Endothelial cell of umbilical vein (primary cell): ENCODE measurements around the gene ABCG2. TPM values are rescaled to one million over a fixed set of nuclear protein-coding genes. Genes with fewer than 3 reads are reported as not detected.

Experiments
- BruUV-seq: library from RNA; stranded (reverse); fragments of 400-500 nt; replicated peaks from 2 replicates; lab custom pipeline; 2021; lab: Mats Ljungman, UMichigan
- CTCF ChIA-PET: fragments of 300-600, 350-600 bp; sonication (Branson Sonifier 250); formaldehyde crosslinking; loops from one replicate; lab custom pipeline; 2021; ENCODE audit warnings: antibody characterized with exemption, inconsistent platforms; lab: Charles Lee
- POLR2A ChIA-PET: fragments of 300-600, 350-600 bp; sonication (Branson Sonifier 250); formaldehyde crosslinking; loops from one replicate; lab custom pipeline; 2021; ENCODE audit warnings: antibody characterized with exemption, inconsistent platforms; lab: Charles Lee
- DNase-seq: peaks from one replicate; pipeline ENCODE4 v3.0.0-alpha.2; 2011; ENCODE audit warnings: low read depth, low spot score
- FAIRE-seq: peaks from 2 replicates; lab custom pipeline; 2011; peaks lifted over from hg19 to GRCh38; lab: Jason Lieb, UNC
- H2AFZ ChIP-seq: 2 replicates; pipeline ENCODE4 v1.6.0; 2012; ENCODE audit warnings: low read depth, low read length, control low read depth, inconsistent platforms
- H3K27ac ChIP-seq: 2 replicates; pipeline ENCODE4 v1.5.1; 2011; ENCODE audit warnings: low read depth, mild to moderate bottlenecking, control low read depth, low read length, moderate library complexity; ENCODE audit not compliant: insufficient read depth
- H3K27me3 ChIP-seq, 2 experiments: 2 replicates each; pipeline versions ENCODE4 v1.6.0 to v1.6.1; 2011; ENCODE audit warnings: low read length in 2 of 2, mixed read lengths in 1 of 2; ENCODE audit not compliant: control insufficient read depth in 2 of 2, insufficient read depth in 2 of 2
- H3K36me3 ChIP-seq, 2 experiments: 2 replicates in 1 of 2; 3 replicates in 1 of 2; pipeline ENCODE4 v1.5.1; 2011; ENCODE audit warnings: low read length in 2 of 2, mild to moderate bottlenecking in 1 of 2, moderate library complexity in 1 of 2; ENCODE audit not compliant: control insufficient read depth in 2 of 2, insufficient read depth in 2 of 2; ENCODE audit errors: extremely low read depth in 1 of 2
- H3K4me1 ChIP-seq: 3 replicates; pipeline ENCODE4 v1.5.1; 2011; ENCODE audit warnings: mild to moderate bottlenecking, low read length; ENCODE audit not compliant: control insufficient read depth, insufficient read depth; ENCODE audit errors: extremely low read depth
- H3K4me2 ChIP-seq: 2 replicates; pipeline ENCODE4 v1.6.1; 2011; ENCODE audit warnings: low read length, control low read depth, mixed read lengths; ENCODE audit not compliant: insufficient read depth
- H3K4me3 ChIP-seq, 3 experiments: fragments of 200-600 bp in 1 of 3; sonication (generic), shearing (Covaris generic) in 1 of 3; replicated peaks in 1 of 3; 2 replicates each; pipeline ENCODE4 v1.5.1; 2011 to 2016; ENCODE audit warnings: control low read depth in 3 of 3, low read length in 3 of 3, mild to moderate bottlenecking in 2 of 3, inconsistent platforms in 1 of 3, low read depth in 1 of 3, moderate library complexity in 1 of 3; ENCODE audit not compliant: insufficient read depth in 1 of 3
- H3K79me2 ChIP-seq: 2 replicates; pipeline ENCODE4 v1.6.0; 2012; ENCODE audit warnings: low read length, inconsistent platforms; ENCODE audit not compliant: control insufficient read depth, insufficient read depth
- H3K9ac ChIP-seq: replicated peaks from 2 replicates; pipeline ENCODE3; 2011; ENCODE audit warnings: low read length, control low read depth; ENCODE audit not compliant: insufficient read depth; ENCODE audit errors: extremely low read depth
- H3K9me1 ChIP-seq: replicated peaks from 3 replicates; pipeline ENCODE4 v1.6.0; 2011; ENCODE audit warnings: mild to moderate bottlenecking, low read length; ENCODE audit not compliant: control insufficient read depth, insufficient read depth; ENCODE audit errors: extremely low read depth
- H3K9me3 ChIP-seq: replicated peaks from 2 replicates; pipeline ENCODE4 v1.5.1; 2012; ENCODE audit warnings: low read length, inconsistent platforms; ENCODE audit not compliant: control insufficient read depth, insufficient read depth
- H4K20me1 ChIP-seq: replicated peaks from 2 replicates; pipeline ENCODE3; 2011; ENCODE audit warnings: mild to moderate bottlenecking, low read length; ENCODE audit not compliant: control insufficient read depth, insufficient read depth; ENCODE audit errors: extremely low read depth
- FOS ChIP-seq: IDR thresholded peaks from 2 replicates; pipeline ENCODE4 v1.6.1; 2011; ENCODE audit warnings: mild to moderate bottlenecking, low read length, moderate library complexity, borderline replicate concordance; ENCODE audit not compliant: insufficient read depth
- GATA2 ChIP-seq: IDR thresholded peaks from 2 replicates; pipeline ENCODE4 v1.7.0; 2011; ENCODE audit warnings: low read depth, mild to moderate bottlenecking, moderate library complexity, mixed read lengths, low read length; ENCODE audit not compliant: insufficient read length, insufficient read depth
- JUN ChIP-seq: IDR thresholded peaks from 2 replicates; pipeline ENCODE4 v1.6.1; 2011; ENCODE audit warnings: borderline replicate concordance, low read depth; ENCODE audit not compliant: insufficient read length, insufficient read depth
- MAX ChIP-seq: IDR thresholded peaks from 2 replicates; pipeline ENCODE4 v1.6.1; 2011; ENCODE audit not compliant: insufficient read depth, insufficient read length
- MYC ChIP-seq: IDR thresholded peaks from one replicate; pipeline ENCODE4 v1.6.1; 2011; ENCODE audit warnings: mild to moderate bottlenecking, low read depth, low read length
- POLR2A ChIP-seq: IDR thresholded peaks from 2 replicates; pipeline ENCODE4 v1.6.1; 2012; ENCODE audit warnings: low read depth, mild to moderate bottlenecking, control low read depth, low read length
- POLR2AphosphoS5 ChIP-seq: IDR thresholded peaks from 2 replicates; pipeline ENCODE4 v1.6.1; 2012; ENCODE audit warnings: low read depth, mild to moderate bottlenecking, control low read depth, low read length, moderate library complexity; ENCODE audit not compliant: insufficient read depth
- dilution Hi-C: fragments of 300-500 bp; cut with MboI; formaldehyde crosslinking; loops from one replicate; pipeline ENCODE4 v1.15.0; 2019; ENCODE audit warnings: low sequenced_read_pairs; ENCODE audit not compliant: extremely low pct_ligation_motif_present
- intact Hi-C: fragments of 100-400 bp; cut with micrococcal nuclease; formaldehyde crosslinking; loops from one replicate; pipeline ENCODE4 v1.10.0; 2022
- polyA plus RNA-seq, 4 experiments: library from polyadenylated mRNA; depleted of rRNA in 3 of 4; stranded (reverse) in 3 of 4; unstranded in 1 of 4; fragments of >200 nt; gene quantifications; 2 replicates each; pipeline versions ENCODE4 v1.2.1 to v1.2.3, GENCODE V29; 2011 to 2012; ENCODE audit warnings: missing spikeins in 1 of 4
- total RNA-seq: library from RNA; stranded (reverse); gene quantifications from 2 replicates; pipeline ENCODE4 v1.2.3, GENCODE V29; 2021
- TF ChIP-seq, protein P1 (sequence below), 2 donors: IDR thresholded peaks; 1 replicate in 1 of 2; 2 replicates in 1 of 2; pipeline ENCODE4 v1.5.1; 2011; ENCODE audit warnings: low read length in 2 of 2, mild to moderate bottlenecking in 2 of 2, moderate library complexity in 2 of 2, control low read depth in 1 of 2, inconsistent platforms in 1 of 2, low read depth in 1 of 2; ENCODE audit not compliant: insufficient read depth in 1 of 2; ENCODE audit errors: extremely low read depth in 1 of 2

Gene ABCG2
- total and polyA plus RNA-seq, 2 donors (not counting 3 experiments of a cell fraction or from before 2014, with no cell fraction given): 3.4 to 5.0 TPM

DNA sequence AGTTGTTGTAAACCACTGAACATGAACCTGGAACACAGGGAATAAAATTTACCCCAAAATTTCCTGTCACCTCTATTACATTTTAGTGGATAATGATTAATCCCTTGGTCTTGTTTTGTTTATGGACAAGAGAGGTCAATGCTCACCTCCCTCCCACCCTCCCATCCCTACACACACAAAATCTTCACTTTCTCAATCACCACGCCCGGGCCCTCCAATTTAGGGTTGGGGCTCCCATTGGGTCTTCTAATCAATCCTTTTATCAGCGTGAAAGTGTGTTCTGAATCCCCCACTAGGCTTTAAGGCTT, 23.1 kb downstream of the ABCG2 start:
- Histone ChIP-seq H3K79me2 (no peaks in the 10 kb centered on the region), H3K36me3 (no peaks in the 10 kb centered on the region), H3K27ac (no peak overlapping the region), H4K20me1 (no peaks in the 10 kb centered on the region), H3K9ac (no peak overlapping the region), H3K9me3 (no peaks in the 10 kb centered on the region), H3K4me1 (peaks cover 6% of the 10 kb centered on the region), H3K4me2 (no peak overlapping the region), H3K9me1 (no peaks in the 10 kb centered on the region), H2AFZ (no peak overlapping the region), H3K4me3 (no peak overlapping the region), H3K27me3 (no peaks in the 10 kb centered on the region)
- DNase-seq (no peak), FAIRE-seq (no peak)
- TF ChIP-seq MYC (no peak), POLR2AphosphoS5 (no peak), POLR2A (no peak), MAX (no peak), GATA2 (no peak), JUN (no peak), FOS (no peak)
- TF ChIP-seq, protein P1, sequence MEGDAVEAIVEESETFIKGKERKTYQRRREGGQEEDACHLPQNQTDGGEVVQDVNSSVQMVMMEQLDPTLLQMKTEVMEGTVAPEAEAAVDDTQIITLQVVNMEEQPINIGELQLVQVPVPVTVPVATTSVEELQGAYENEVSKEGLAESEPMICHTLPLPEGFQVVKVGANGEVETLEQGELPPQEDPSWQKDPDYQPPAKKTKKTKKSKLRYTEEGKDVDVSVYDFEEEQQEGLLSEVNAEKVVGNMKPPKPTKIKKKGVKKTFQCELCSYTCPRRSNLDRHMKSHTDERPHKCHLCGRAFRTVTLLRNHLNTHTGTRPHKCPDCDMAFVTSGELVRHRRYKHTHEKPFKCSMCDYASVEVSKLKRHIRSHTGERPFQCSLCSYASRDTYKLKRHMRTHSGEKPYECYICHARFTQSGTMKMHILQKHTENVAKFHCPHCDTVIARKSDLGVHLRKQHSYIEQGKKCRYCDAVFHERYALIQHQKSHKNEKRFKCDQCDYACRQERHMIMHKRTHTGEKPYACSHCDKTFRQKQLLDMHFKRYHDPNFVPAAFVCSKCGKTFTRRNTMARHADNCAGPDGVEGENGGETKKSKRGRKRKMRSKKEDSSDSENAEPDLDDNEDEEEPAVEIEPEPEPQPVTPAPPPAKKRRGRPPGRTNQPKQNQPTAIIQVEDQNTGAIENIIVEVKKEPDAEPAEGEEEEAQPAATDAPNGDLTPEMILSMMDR (IDR thresholded peaks at IDR 0.05; ENCODE audit: extremely low read depth in 1 of 2, insufficient read depth in 1 of 2, low read depth in 1 of 2, low read length in 2 of 2): no peak
- intact Hi-C loops (no loop called here), dilution Hi-C loops (no loop called here)
- no TSS peak for BruUV-seq
- CTCF ChIA-PET: no interaction called here
- POLR2A ChIA-PET: no interaction called here
